Effector CD4-positive, alpha-beta T cell (primary cell): ENCODE results near the gene TRAPPC2L.

Experiments used
- DNase-seq: peaks from one replicate; pipeline ENCODE4 v3.0.0-alpha.2; 2020

Gene TRAPPC2L

DNA sequence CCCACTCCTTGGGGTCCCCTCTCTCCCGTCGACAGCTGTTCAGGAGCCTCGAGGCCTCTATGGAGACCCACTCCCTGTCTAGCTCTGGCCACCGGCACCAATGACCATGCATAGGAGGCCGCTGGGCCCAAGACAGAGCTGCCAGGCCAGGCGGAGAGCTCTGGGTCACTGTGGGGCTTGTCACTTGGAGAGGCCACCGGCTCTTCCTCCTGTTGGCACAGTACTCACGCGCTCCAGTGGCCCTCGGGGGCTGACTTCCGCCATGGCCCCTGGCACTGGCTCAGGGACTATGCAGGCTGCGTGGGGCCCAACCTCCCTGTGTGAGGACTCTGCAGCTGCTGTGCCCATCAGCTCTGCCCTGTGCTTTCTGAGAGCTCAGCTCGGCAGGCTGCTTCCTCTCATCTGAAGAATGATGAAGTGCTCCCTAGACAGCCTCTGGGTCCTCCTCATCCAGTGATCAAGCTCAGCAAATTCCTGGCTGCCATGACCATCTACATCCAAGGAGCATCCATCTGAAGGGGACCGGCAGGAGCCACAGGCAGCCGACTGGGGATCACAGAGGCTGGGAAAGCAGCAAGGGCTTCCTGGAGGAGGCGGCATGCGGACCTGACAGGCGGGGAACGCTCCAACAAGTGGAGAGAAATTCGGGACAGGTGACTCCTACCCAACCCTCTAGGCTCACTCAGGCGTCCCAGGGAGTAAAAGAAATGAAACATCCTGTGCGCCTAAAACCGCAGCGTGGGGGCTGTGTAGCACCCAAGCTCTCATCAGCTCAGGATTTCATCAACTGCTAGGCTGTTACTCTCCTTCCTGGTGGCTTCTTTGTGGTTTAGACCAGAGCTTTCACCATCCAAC lies 17.0 kb upstream of the TRAPPC2L start:
- no peak for DNase-seq

DNA sequence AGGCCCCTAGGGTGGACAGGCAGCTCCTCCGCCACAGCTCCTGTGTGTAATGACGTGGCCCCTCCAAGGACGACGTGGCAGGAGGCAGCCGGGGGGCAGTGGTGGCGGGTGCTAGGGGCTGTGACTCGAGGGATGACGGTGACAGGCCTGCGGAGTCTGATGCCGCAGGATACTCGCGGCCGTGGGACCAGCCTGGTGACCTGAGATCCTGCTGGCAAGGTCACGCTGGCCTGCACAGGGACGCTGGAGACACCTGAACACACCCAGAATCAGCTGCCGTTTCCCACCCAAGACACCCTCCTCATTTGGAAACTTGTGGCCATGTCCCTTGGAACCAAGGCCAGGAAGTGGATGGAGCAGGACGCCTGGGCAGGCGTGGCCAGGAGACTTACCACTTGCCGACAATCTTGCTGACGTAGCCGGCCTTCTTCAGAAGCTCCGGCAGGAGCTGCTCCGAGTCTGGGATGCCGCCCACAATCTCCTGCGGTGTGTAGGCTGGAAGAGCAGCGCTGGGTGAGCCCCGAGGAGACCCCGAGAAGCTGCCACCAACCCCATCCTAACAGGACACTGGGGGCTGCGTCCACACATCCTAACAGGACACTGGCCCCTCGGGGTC lies 16.2 kb upstream of the TRAPPC2L start:
- no peak for DNase-seq

DNA sequence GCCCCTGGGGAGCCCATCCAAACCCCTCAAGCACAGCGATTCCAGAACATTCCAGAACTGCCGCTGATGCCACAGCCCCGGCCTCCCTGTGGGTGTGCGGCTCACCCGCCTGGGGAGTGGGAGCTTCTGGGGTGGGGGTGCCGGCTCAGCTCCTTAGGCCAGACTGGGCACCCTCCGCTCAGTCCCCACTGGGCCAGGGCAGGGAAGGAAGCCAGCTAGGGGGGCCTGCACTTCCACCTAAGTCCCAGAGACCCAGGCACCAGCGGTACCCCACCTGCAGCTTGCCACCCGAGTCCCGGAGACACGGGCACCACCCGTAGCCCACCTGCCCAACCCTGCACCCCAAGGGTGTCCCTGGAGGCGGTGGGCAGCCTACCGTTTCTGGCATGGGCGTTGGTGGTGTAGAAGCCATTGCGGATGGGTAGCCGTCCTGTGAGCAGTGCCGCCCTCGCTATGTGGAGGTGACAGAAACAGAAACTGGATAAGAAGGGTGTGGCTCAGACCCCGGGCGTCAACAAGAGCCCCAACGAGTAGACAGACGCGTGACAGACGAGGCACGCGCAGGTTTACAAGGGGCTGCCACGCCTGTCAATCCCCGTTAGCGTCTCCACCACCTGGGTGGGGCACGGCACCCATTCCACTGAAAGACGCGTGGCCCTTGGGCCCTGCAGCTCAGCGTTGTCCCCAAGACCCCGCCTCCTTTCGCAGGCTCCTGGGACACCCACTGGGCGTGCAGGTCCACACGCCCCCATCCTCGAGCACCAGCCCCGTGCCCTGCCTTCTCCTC lies 15.2 kb upstream of the TRAPPC2L start:
- no peak for DNase-seq

DNA sequence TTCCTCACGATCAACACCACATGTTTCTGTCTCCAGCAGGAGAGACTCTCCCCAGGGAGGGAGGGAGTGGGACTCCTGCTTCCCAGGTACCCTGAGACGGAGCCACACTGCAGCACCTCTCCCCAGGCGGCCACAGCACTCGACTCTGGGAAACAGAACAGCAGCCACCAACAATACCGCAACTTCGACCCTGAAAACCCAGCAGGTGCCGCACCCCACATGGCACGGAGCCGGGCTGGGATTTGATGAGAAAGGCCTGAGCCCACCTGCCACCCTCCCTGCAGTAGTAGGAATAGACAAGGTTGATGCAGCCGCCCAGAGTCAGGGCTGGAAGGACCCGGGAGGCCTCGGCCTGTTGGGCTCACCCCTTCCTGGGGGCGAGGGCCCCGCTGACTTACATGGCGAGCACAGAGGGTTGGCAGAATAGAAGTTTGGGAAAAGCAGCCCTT lies 14.6 kb upstream of the TRAPPC2L start:
- no peak for DNase-seq

DNA sequence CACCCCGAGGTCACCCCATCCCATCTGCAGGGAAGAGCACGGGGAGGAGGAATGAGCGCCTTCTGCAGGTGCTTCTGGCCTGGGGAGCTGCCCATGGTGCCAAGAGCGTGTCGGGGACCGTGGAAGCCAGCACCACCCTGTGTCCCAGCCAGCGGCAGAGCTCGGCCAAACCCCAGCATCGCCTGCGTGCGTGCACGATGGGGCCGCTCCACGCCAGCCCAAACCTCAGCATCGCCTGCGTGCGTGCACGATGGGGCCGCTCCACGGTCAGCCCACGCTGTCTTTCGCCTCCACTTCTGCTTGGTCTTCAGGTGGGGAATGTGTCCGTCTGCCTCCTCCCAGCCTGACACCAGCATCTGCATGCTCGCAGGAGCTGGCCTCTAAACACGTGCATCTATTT lies 14.1 kb upstream of the TRAPPC2L start:
- no peak for DNase-seq

DNA sequence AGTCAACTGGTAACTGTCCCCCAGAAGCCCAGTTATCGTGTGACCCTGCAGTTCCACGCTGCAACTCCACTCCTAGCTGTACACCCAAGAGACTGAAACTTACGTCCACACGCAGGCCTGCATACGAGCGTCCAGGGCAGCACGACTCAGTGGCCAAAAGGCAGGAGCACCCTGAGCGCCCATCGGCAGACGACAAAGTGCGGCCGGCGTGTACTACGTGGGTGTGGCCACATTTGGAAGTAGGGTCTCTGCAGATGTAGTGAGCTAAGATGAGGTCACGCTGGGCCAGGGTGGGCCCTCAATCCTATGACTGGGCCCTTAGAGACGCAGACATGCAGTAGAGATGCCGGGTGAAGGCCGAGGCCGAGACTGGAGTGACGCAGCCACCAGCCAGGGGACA lies 13.7 kb upstream of the TRAPPC2L start:
- no peak for DNase-seq

DNA sequence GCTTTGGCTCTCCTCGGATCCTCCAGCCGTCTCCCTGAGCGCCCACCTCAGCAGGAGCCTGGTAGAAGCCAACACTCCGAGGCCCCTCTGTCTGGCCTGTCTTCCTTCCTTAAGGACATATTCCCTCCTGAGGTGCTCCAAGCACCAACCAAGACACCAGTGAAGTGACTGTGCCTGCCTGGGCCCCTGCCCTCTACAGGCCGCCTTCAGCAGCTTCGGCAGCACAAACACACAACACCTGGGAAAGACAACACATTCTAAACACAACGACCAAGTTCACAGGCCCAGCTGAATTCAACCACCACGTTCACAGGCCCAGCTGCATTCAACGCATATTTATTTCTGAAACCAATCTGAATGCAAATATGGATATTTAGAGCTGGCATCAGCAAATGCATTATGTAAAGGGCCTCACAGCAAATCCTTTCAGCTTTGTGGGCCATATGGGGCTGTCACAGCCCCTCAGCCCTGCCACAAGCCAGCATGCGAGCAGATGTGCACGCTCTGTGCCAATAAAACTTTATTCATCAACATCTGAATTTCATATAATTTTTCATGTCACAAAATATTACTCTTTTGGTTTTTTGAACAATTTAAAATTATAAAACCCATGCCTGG lies 12.4 kb upstream of the TRAPPC2L start:
- no peak for DNase-seq

DNA sequence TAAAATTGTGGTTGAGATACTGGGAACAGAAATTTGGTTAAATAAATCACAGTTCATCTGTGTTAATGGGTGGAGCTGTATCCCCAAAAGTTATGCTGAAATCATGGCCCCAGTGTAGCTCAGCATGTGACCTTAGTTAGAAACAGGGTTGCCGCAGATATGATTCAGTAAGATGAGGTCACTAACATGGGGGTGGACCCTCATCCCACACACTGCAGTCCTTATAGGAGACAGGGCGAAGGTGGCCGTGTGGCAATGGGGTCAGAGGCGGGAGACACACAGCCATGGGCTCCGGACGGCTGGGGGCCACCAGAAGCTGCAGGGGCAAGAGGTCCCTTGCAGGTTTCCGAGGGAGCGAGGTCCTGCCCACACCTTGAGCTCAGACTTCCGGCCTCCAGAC lies 10.8 kb upstream of the TRAPPC2L start:
- no peak for DNase-seq

DNA sequence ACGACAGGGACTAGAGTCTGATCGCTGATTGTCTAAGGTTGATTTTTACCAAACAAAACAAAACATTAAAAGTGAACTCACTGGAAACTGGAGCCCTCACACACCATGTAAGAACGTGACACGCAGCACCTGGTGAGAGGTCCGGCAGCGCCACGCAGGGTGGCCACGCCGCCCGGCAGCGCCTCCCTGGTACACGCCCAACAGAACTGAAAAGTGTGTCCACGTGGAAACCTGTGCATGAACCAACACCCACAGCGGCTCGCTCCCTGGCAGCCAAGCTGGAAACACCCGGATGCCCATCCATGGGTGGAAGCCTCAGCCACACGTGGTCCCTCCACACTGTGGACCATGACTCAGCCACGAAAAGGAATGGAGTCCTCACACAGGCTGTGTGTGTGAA lies 9.3 kb upstream of the TRAPPC2L start:
- DNase-seq: no peak

DNA sequence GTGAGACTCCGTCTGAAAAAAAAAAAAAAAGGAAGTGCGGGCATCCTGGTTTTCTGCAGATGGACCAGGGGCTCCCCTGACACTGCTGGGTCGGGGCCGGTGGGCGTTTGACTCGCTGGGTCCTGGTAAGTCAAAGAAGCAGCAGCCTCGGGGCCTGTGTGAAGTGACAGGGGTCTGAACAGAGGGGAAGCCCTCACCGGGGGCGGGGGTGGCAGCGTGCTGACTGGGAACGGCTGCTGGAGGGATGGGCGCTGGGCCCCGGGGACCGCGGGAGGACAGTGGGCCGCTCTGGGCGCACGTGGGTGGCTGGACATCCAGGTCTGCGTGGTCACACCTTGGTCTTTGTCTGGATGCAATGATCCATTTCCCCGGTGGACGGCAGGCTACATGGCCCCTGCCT lies 8.4 kb upstream of the TRAPPC2L start:
- no peak for DNase-seq

DNA sequence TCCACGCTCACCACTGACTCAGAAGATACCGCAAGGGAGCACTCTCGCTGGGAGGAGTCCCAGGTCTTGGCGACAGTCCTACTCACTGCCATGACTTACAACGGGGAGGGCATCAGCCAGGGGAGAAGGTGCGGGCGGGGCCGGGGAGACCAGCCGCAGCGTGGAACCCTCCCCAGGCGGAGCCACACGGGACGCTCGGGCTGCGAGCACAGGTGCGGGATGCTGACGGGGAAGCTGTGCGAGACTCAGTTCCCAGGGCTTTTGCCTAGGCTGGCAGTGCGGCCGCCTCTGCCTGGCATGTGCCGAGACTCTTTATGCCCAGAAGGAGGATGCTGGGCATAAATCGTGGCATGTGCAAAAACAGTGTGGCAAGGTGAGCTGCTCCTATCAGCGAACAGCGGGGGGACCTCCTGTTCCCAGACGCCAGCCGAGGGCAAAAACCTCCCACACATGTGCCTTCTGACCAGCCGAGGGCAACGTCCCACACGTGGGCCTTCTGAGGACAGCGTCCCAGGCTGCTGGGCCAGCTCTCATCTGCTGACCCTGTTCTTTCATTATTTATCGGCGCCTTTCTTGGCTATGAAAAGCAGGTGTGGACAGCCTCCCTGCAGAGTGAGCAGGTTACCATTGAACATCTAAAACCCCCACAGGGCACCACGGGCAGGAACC lies 6.3 kb upstream of the TRAPPC2L start:
- no peak for DNase-seq

DNA sequence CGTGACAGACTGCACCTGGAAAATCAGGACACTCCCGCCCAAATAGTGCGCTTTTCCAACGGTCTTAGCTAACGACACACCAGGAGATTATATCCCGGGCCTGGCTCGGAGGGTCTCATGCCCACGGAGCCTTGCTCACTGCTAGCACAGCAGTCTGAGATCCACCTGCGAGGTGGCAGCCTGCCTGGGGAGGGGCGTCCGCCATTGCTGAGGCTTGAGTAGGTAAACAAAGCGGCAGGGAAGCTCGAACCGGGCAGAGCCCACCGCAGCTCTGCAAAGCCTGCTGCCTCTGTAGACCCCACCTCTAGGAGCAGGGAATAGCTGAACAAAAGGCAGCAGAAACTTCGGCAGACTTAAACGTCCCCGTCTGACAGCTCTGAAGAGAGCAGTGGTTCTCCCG lies 5.3 kb upstream of the TRAPPC2L start:
- DNase-seq: no peak

DNA sequence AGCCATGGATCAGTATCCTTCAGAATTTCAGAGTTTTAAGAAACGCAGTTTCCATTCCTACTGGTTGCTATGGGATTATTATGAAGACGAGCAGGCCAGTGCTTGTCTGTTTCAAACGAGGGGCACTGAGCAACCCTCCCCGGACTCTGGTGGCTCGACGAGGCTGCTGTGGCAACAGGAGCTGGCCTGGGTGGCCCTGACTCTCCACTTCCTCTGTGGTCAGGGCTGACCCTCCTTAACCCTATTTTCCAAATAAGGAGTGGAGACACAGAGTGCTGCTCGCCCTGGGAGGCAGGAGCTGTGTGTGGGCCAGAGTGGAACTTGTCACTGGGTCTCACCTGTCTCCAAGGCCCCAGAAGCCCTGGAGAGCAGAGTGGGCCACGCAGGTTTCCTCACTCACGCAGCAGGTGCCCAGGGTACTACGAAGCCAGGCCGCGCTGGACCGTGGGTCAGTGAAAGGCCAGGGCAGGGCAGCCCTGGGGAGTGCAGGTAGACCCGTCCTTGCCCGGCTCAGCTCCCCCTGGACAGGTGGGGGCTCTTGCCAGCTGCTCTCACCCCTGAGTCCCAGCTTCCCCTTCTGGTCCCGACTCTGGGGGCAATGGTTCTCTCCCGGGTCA lies 3.5 kb upstream of the TRAPPC2L start:
- no peak for DNase-seq

DNA sequence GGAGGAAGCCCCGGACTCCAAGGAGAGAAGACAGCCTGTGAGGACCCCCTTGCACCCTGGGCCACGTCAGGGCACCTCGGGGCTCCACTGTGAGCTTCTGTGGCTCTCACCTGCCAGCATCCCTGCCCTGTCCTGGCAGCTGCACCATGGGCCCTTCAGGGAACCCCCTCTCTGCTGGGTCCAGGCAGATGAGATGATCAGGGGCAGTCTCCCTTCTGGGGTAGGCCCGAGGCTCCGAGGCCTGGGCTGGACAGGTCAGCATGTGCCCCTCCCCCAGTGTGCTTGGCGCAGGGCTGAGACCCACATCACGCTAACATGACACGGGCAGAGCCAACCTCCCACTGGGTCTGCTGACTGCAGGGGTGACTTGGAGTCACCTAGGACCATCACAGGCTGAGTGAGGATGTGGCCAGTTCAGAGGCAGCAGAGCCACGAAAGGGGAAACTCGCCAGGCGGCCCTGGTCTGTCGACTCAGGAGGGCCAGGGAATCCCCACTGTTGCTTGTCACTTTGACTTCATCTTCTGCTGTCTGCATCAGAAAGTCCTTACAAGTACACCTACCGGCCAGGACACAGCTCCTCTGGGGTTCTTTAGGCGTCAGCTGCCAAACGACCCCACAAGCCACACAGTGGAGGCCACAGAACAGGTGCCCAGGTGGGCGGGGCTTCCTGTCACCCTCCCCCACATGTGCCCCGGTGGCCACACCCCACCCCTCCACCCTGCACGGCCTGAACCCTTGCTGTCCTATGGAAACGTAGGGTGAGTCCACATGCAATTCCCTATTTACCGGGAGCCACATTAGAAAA lies 2.4 kb upstream of the TRAPPC2L start:
- no peak for DNase-seq

DNA sequence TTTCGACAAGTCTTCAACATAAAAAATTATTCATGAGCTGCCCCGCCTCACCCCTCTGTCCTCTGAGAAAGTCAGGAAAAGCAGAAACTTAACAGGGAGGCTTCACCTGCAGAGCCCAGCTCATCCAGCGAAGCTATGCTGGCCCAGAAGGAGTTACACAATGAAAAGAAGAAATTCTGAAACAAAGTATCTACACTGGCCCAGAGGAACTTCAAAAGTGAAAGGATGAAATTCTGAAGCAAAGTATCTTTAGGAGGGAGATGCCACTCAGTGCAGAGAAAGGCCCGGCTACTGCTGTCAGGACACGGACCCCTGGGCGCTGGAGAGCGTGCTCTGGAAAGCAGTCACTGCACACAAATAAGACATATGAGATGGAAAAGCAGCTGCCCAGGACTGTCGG lies 1.8 kb upstream of the TRAPPC2L start:
- DNase-seq: no peak

DNA sequence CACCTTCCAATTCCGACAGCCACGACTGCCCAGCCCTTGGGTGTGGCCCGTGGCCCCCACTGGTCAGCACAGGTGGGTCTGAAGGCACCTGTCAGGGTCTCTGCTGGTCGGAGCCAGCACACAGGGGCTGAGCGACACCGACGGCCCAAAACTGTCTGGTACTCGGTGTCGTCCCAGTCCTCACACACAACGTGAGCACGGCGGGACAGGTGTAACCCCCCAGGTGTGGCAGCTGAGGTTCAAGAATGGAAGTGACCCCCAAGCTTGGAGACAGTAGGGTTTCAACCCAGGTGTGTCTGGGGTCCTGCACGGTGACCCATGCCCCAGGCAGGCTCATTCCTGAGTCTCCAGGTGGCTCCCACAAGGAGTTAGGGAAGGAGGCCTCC lies 1.2 kb upstream of the TRAPPC2L start:
- DNase-seq: no peak

DNA sequence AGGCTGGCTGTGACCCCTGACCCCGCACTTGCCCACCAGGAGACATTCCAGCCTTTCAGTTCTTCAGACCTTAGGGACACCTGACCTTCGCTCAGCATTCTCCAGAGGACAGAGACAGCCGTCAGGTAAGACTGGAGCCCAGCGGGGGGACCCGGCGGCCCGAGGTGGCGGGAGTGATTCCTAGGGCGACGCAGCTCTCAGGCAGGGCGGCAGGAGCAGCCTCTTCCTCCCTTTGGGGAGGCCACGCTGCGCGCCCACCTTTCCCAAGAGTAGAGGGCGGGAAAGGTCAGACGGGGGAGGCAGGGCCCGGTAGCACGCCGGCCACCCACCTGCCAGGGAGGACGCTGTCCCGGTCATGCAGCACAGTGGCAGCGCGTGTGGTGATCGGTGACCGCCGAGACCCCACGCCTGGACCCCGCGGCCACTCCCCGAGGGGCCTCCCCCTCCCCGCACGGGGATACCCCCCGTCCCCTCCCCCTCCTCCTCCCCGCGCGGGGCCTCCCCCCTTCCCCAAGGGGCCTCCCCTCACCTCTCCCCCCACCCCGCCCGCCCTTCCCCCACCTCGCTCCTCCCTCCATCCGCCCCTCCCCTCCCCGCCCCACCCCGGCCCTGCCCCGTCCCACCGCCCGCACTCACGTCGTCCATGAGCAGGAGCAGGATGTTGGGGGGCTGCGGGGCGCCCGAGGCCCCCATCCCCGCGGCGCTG lies 652 bp upstream of the TRAPPC2L start:
- DNase-seq: no peak

DNA sequence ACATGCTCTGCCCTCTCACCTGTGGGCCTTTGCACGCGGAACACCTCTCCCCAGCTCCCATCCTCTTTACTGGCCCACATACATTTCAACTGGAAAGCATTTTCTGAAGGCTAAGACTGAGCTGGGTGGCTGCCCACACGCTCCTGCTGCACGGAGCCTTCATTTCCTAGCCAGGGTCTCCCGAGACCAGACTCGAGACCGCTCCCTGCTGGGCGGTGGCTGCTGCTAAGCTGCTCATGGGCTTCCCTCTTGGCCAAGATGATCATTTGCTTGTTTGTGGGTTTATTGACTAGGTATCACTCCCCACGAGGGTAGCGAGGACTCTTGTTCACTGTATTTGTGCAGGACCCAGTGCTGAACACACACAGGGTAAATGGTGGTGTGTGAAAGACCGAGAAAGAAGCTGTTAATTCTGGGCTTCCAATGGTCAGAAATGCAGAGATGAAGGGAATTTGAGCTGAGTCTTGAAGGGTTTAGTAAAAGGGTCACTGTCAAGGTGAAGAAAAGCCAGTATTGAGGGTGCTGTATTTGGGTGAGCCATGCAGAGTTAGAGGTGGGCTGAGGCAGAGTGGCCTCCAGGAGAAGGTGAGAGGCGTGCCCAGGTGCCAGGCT lies 907 bp downstream of the TRAPPC2L start:
- peak; percentile 68 for DNase-seq

DNA sequence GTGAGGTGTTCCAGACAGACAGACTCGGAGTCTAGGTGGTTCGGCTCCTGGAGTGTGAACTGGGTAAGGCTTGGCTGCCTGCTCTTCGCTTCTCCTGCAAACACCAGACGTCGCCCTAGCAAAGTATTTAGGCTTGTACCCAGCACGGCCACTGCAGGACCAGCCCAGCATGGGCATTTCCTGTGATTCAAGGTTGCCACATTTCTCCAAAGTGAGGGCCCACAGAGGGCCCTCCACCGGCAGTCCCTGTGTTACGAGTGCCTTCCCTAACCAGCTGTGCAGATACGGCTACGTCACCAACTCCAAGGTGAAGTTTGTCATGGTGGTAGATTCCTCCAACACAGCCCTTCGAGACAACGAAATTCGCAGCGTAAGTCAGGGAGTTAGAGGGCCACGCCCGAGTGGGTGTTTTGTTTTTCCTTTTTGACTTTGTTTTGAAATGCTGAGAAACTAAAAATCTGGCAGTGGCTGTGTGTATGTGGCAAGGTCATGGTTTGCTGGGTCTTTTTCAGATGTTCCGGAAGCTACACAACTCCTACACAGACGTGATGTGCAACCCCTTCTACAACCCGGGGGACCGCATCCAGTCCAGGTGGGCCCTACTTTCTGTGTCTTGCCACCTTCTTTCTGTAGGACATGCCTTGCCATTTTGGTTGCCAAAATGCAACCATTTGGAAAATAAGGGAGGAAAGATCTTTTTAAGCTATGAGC lies 2.6 kb downstream of the TRAPPC2L start:
- no peak for DNase-seq

DNA sequence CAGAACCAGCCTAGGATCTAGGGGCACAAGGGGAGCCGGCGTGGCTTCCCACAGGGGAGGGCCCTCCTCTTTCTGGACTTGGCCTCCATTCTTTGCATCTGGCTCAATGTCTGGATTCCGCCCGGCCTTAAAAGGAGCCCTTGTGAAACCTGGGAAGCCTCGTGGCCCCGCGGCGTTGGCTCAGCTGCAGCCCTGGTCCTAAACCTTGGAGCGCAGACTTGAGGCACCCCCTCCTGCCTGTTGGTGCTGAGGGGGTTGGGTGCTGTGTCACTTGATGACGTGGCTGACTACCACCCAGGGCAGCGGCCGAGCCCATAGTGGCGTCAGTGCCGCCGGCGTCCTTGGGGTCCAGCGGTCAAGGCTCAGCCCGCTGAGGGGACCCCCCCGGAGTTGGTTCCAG lies 4.4 kb downstream of the TRAPPC2L start:
- no peak for DNase-seq
